Right atrium auricular region (tissue), 2 donors: ENCODE data around the gene GTF2H1. TPM values are rescaled to one million over a fixed set of nuclear protein-coding genes. Genes with fewer than 3 reads are reported as not detected.
A peak's percentile ranks its signal among the peaks of the same experiment; 100 is the strongest.
"Not testable (repeated sequence)": the region's sequence is repeated elsewhere in the genome, so short reads cannot be mapped to it uniquely, and the experiment has no call there.

Experiments
- DNase-seq: peaks from one replicate; pipeline ENCODE4 v3.0.0-alpha.2; 2019; ENCODE audit warnings: low spot score
- H3K27ac ChIP-seq, 2 donors: fragments of 200-600 bp; sonication (generic); 1 replicate in 1 of 2; 2 replicates in 1 of 2; pipeline ENCODE4 v1.5.1; 2016 to 2019
- H3K27me3 ChIP-seq, 2 donors: fragments of 200-600 bp; sonication (generic); one replicate each; pipeline versions ENCODE4 v1.5.1 to v1.6.0; 2017 to 2019
- H3K36me3 ChIP-seq: fragments of 200-600 bp; sonication (generic); one replicate; pipeline ENCODE4 v1.5.1; 2016
- H3K4me1 ChIP-seq, 2 donors: fragments of 200-600 bp; sonication (generic); one replicate each; pipeline versions ENCODE4 v1.5.1 to v1.6.0; 2017 to 2019
- H3K4me3 ChIP-seq, 2 donors: fragments of 200-600 bp; sonication (generic); 1 replicate in 1 of 2; 2 replicates in 1 of 2; pipeline ENCODE4 v1.5.1; 2017 to 2019; ENCODE audit warnings: mild to moderate bottlenecking in 1 of 2, moderate library complexity in 1 of 2
- H3K9me3 ChIP-seq, 2 donors: fragments of 200-600 bp; sonication (generic); one replicate each; pipeline ENCODE4 v1.5.1; 2019
- CTCF ChIP-seq, 2 donors: fragments of 200-600 bp; sonication (generic); IDR thresholded peaks; one replicate each; pipeline ENCODE4 v1.5.1; 2019; ENCODE audit warnings: antibody characterized with exemption in 2 of 2
- total RNA-seq, 2 donors: library from RNA; depleted of rRNA; stranded (reverse); fragments of >200 nt; gene quantifications; one replicate each; pipeline ENCODE4 v1.1.0, GENCODE V29; 2016

GTF2H1 gene
- total RNA-seq, 2 donors from 2014 or later: 19.5 to 23.8 TPM

DNA sequence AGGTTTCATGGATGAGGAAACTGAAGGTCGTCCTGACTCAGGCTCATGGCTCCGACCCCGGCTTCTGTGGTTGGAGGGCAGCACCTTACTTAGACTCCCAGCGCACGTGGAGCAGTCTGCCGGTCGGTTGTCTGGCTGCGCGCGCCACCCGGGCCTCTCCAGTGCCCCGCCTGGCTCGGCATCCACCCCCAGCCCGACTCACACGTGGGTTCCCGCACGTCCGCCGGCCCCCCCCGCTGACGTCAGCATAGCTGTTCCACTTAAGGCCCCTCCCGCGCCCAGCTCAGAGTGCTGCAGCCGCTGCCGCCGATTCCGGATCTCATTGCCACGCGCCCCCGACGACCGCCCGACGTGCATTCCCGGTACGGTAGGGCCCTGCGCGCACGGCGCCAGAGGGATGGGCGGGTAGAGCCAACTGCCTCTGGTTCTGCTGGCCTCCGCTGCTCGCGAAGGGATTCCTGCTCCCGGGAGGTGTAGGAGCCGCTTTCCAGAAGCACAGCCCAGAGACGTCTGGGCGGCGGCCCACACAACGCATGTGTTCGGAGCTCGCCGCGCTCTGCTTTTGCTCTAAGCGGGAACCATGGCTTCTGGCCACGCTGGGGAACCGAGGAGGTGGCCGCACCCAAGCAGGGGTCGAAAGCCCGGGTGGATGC lies 72.0 kb downstream of the GTF2H1 start, which contains the start of gene LDHA:
Gene LDHA (plus strand): TSS at position 289 of the 653 bp plus-strand sequence. CDS start 2,280 bp downstream, outside the sequence.
- Histone ChIP-seq H3K9me3 (no peaks in the 10 kb centered on the region), H3K36me3 (peaks cover 26% of the 10 kb centered on the region), H3K4me1 (peaks cover 0 to 12% of the 10 kb centered on the region in 2 donors), H3K27me3 (no peaks in the 10 kb centered on the region), H3K27ac (peak within 1 kb of the TSS; percentile 96 to 98), H3K4me3 (peak within 1 kb of the TSS; percentile 82 to 86)
- no peak for TF ChIP-seq CTCF (IDR thresholded peaks at IDR 0.05)
- peak; percentile 99 for DNase-seq

DNA sequence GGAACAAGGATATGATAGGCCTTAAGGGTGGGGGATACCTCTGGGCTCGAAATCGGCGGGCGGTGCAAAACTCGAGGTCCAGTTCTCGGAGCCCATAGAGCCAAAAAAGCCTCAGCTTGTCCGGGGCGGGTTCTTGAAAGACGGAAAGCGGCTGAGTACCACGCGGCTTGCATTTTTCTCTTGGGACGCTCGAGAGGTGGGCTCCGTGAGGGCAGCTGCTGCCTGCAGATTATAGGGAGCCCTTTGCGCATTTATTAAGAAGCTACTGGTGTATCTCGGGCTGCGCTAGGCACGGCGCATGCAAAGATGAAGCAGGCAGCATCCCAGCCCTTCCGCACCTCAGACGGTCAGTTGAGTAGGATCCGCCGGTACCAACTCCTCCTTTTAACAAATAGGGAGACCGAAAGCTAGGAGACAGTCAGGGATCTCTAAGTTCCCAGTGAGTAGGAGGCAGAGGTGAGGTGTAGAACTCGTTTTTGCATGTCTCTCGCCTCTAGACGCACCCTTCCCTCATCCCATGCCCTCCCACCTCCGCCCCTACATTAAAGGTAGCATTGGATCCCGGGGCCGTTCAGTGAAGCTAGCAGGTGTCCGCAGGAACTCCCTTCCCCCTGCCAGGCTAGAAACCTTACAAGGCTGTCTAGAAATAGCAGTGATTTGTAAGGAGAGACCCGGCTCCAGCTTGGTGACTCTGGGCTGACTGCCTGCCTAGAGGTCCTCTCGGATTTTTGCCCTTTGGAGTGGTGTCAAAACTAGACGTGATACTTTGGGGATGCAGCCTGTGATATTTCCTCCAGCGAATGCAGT lies 72.8 kb downstream of the GTF2H1 start:
- Histone ChIP-seq H3K27me3 (no peaks in the 10 kb centered on the region), H3K4me3 (peak overlapping the region; percentile 82 to 86), H3K36me3 (peaks cover 33% of the 10 kb centered on the region), H3K4me1 (peaks cover 0 to 12% of the 10 kb centered on the region in 2 donors), H3K9me3 (no peaks in the 10 kb centered on the region), H3K27ac (peak overlapping the region; percentile 96 to 98)
- no peak for TF ChIP-seq CTCF (IDR thresholded peaks at IDR 0.05)
- DNase-seq: no peak

DNA sequence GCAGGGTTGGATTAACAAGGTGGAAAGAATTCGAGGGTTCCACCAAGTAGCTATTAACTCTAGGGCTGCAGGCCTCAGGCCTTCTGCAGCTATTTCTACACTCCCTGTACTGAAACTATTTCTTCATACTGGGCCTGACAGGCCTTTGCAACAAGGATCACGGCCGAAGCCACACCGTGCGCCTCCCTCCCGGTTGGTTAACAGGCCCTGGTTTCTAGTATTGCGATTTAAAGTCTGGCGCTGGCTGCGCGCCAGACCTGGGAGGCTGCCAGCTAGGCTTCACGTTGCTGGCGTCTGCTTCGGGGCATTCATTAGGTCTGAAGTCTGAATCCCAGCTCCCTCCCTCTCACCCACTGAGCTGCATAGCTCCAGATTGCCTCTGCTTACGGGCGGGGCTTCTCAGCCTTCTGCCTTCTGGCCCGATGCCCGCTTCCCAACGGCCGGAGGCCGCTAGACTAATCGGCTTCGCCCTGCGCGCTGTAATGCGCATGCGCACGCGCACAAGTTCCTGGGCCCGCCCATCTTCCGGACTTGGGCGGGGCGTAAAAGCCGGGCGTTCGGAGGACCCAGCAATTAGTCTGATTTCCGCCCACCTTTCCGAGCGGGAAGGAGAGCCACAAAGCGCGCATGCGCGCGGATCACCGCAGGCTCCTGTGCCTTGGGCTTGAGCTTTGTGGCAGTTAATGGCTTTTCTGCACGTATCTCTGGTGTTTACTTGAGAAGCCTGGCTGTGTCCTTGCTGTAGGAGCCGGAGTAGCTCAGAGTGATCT lies 73.6 kb downstream of the GTF2H1 start:
- no peak for TF ChIP-seq CTCF (IDR thresholded peaks at IDR 0.05)
- Histone ChIP-seq H3K36me3 (peaks cover 41% of the 10 kb centered on the region), H3K27me3 (no peaks in the 10 kb centered on the region), H3K27ac (peak overlapping the region; percentile 96 to 98), H3K4me3 (peak overlapping the region; percentile 82 to 86), H3K4me1 (peaks cover 0 to 12% of the 10 kb centered on the region in 2 donors), H3K9me3 (no peaks in the 10 kb centered on the region)
- peak; percentile 98 for DNase-seq

DNA sequence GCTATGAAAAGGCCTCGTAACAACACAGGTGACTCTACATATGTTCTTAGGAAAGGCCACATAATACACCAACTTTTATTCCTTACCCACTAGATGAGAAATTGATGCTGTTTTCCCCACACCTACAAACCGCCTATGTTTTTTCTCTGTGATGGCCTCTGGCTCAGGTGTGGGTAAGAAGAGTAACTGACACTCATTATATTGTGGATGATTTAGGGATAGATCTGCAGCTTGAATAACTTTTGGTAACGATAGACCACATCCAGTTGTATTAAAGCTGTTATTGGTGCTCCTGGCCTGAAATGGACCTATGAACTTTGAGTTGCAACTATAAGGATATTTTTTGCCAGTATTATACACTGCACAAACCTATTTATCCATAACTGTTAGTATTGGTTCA lies 75.6 kb downstream of the GTF2H1 start:
- Histone ChIP-seq H3K36me3 (peaks cover 60% of the 10 kb centered on the region), H3K9me3 (no peaks in the 10 kb centered on the region), H3K4me1 (peaks cover 0 to 12% of the 10 kb centered on the region in 2 donors), H3K27me3 (no peaks in the 10 kb centered on the region), H3K27ac (no peak overlapping the region), H3K4me3 (no peak overlapping the region)
- no peak for TF ChIP-seq CTCF (IDR thresholded peaks at IDR 0.05)
- DNase-seq: no peak

DNA sequence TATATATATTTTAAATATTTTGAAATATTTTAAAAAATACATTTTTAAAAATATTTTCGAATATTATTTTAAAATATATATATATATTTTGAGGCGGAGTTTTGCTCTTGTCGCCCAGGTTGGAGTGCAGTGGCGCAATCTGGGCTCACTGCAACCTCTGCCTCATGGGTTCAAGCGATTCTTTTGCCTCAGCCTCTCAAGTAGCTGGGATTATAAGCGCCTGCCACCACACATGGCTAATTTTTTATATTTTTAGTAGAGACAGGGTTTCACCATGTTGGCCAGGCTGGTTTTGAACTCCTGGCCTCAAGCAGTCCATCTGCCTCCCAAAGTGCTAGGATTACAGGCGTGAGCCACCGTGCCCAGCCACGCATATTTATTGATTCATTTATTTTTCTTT lies 78.7 kb downstream of the GTF2H1 start:
- not testable (repeated sequence) for H3K27ac ChIP-seq, H3K4me1 ChIP-seq, H3K27me3 ChIP-seq, H3K9me3 ChIP-seq, H3K4me3 ChIP-seq
- DNase-seq: peak; percentile 52
- H3K36me3 ChIP-seq: peaks cover 92% of the 10 kb centered on the region

DNA sequence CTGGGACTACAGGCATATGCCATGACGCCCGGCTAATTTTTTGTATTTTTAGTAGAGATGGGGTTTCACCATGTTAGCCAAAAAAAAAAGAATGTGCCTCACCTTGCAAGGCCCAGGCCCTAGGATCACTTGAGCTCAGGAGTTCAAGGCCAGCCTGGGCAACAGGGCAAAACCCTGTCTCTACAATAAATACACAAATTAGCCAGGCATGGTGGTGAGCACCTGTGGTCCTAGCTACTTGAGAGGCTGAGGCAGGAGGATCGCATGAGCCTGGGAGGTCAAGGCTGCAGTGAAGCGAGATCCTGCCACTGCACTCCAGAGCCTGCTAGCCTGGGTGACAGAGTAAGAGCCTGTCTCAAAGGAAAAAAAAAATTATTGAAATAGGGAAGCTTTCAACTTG lies 81.7 kb downstream of the GTF2H1 start:
- Histone ChIP-seq H3K4me3 (no peak overlapping the region), H3K4me1 (no peaks in the 10 kb centered on the region), H3K27me3 (no peaks in the 10 kb centered on the region), H3K9me3 (no peaks in the 10 kb centered on the region), H3K36me3 (peaks cover 94% of the 10 kb centered on the region), H3K27ac (no peak overlapping the region)
- TF ChIP-seq CTCF (IDR thresholded peaks at IDR 0.05): no peak
- DNase-seq: peak; percentile 40

GRCh38 chr11:18407400-18407799 lies 85.0 kb downstream of the GTF2H1 start:
- H3K27me3 ChIP-seq, H3K9me3 ChIP-seq, H3K27ac ChIP-seq, DNase-seq, H3K4me3 ChIP-seq, H3K4me1 ChIP-seq: not testable (repeated sequence)
- peaks cover 62% of the 10 kb centered on the region for H3K36me3 ChIP-seq
